Glomerular visceral epithelial cell (primary cell): ENCODE measurements around the gene AMPH.
"Not testable (repeated sequence)": the region's sequence is repeated elsewhere in the genome, so short reads cannot be mapped to it uniquely, and the experiment has no call there.

Experiments used
- DNase-seq: peaks from one replicate; pipeline ENCODE4 v3.0.0-alpha.2; 2016; ENCODE audit errors: extremely low spot score

The AMPH gene

DNA sequence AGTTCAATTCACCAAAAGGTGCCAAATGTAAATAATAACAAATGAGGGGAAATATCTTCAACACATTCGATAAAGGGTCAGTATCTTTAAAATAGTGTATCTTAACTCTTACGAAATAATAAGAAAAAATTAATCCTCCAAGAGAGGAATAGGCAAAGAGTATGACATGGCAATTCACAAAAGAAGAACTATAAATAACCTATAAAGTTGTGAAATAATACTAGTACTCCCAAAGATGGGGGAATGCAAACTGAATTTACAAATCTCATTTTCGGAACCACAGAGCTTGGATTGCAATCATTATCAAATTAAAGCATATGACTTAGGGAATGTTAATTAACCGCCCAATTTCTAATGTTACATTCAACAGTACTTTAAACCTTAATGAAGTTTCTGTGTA lies 279.6 kb downstream of the AMPH start:
- DNase-seq: no peak

DNA sequence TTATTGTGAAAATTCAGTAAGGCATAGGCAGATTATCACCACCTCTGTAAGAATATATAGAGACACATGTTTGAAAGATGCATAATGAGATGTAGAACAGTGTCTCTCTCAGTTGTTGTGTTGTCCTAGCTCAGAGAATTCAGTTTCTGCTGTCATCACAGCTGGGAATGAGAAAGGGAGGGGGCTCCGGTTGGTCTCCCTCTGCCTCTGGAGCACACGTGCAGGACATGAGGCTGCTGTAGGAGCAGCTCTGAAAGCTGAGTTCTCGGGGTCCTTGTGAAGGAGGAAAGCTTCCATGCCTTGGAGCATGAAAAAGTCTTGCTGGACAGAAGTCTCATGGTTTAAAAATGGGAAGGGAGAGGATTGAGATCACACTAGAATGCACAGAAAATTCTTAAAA lies 280.4 kb downstream of the AMPH start:
- DNase-seq: not testable (repeated sequence)

DNA sequence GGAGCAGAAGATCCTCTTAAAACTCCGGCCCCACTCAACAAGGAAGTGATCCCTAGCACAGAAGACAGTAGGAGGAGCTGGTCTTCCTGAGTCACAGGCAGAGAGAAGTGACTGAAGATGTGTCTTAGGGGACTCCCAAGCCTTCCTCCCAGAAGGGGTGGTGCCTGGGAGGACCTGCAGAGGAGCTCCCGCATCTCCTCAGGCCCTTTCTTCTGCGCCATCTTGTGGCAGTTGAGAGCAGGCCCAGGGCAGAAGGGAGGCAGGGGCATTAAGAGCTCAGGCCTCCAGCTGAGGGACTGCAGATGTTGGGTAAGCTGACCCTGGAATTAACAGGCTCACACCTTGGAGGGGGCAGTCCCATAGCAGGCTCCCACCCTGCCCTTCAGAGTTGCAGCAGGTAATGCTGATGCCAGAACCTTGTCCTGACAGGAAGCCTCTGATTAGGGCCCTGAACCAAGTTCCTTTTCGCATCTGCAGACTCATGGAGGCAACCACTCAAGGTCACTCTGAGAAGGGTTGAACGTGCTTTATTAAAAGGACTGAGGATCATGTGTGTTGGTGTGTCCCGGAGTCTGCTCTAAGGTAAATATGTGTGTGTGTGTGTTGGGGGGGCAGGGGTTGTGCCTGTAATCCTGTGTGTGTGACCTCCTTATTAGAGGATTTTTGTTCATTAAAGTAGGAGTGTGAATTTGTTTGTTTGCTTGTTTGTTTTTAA lies 281.1 kb downstream of the AMPH start:
- DNase-seq: peak; percentile 30

DNA sequence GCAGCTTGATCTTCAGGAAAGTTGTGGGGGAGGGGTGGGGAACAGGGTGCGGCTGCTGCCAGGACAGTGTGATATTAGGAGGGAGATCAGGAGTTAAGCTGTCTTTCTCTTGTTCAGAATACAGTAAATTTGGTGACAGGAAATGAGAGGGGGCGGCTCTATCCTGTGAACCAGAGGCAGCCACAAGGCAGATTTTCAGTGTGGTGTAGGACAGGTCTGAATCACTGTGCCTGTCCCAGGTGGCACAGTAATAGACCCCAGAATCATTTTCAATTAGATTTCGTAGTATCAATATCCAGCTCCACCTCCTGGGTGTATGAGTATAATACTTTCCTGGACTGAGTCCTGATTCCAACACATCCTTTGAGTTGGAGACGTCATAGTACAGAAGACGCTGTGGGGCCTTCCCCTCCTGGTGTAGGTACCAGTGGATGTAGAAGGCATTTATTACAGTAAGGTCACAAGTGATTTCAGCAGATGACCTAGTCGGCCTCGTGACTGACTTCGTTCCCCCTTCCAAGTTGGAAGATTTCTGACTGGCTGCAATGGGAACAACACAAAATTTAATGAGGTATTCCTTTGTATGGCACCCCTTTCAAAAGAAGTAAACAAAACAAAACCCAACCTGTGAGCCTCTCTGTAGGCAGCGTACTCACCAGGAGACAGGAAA lies 281.9 kb downstream of the AMPH start:
- DNase-seq: not testable (repeated sequence)

DNA sequence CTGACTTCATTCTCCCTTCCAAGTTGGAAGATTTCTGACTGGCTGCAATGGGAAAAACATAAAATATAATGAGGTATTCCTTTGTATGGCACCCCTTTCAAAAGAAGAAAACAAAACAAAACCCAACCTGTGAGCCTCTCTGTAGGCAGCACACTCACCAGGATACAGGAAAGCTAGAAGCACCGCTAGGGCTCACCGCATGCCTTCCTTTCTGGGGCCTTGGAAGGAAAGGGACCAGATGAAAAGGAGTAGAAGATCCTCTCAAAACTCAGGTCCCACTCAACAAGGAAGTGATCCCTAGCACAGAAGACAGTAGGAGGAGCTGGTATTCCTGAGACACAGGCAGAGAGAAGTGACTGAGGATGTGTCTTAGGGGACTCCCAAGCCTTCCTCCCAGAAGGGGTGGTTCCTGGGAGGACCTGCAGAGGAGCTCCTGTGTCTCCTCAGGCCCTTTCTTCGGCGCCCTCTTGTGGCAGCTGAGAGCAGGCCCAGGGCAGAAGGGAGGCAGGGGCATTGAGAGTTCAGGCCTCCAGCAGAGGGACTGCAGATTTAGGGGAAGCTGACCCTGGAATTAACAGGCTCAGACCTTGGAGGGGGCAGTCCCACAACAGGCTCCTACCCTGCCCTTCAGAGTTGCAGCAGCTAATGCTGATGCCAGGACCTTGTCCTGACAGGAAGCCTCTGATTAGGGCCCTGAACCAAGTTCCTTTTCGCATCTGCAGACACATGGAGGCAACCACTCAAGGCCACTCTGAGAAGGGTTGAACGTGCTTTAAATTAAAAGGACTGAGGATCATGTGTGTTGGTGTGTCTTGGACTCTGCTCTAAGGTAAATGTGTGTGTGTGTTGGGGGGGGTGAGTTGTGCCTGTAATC lies 285.6 kb downstream of the AMPH start:
- peak; percentile 28 for DNase-seq

DNA sequence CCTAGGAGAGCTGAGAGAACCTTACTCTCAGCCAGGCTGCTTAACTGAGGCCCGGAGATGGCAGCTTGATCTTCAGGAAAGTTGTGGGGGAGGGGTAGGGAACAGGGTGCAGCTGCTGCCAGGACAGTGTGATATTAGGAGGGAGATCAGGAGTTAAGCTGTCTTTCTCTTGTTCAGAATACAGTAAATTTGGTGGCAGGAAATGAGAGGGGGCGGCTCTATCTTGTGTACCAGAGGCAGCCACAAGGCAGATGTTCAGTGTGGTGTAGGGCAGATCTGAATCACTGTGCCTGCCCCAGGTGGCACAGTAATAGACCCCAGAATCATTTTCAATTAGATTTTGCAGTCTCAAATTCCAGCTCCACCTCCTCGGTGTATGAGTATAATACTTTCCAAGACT lies 286.4 kb downstream of the AMPH start:
- DNase-seq: not testable (repeated sequence)

DNA sequence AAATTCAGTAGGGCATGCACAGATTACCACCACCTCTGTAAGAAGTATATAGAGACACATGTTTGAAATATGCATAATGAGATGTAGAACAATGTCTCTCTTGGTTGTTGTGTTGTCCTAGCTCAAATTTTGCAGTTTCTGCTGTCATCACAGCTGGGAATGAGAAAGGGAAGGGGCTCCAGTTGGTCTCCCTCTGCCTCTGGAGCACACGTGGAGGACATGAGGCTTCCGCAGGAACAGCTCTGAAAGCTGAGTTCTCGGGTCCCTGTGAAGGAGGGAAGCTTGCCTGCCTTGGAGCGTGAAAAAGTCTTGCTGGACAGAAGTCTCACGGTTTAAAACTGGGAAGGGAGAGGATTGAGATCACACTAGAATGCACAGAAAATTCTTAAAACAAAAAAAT lies 289.0 kb downstream of the AMPH start:
- not testable (repeated sequence) for DNase-seq

DNA sequence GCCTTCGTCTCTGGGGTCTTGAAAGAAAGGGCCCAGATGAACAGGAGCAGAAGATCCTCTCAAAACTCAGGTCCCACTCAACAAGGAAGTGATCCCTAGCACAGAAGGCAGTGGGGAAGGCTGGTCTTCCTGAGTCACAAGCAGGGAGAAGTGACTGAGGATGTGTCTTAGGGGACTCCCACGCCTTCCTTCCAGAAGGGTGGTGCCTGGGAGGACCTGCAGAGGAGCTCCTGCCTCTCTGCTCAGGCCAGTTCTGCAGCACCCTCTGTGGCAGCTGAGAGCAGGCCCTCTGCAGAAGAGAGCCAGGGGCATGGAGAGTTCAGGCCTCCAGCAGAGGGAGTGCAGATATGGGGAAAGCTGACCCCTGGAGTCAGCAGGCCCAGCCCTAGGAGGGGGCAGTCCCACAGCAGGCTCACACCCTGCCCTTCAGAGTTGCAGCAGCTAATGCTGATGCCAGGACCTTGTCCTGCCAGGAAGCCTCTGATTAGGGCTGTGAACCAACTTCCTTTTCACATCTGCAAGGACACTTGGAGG lies 289.9 kb downstream of the AMPH start:
- peak; percentile 44 for DNase-seq

DNA sequence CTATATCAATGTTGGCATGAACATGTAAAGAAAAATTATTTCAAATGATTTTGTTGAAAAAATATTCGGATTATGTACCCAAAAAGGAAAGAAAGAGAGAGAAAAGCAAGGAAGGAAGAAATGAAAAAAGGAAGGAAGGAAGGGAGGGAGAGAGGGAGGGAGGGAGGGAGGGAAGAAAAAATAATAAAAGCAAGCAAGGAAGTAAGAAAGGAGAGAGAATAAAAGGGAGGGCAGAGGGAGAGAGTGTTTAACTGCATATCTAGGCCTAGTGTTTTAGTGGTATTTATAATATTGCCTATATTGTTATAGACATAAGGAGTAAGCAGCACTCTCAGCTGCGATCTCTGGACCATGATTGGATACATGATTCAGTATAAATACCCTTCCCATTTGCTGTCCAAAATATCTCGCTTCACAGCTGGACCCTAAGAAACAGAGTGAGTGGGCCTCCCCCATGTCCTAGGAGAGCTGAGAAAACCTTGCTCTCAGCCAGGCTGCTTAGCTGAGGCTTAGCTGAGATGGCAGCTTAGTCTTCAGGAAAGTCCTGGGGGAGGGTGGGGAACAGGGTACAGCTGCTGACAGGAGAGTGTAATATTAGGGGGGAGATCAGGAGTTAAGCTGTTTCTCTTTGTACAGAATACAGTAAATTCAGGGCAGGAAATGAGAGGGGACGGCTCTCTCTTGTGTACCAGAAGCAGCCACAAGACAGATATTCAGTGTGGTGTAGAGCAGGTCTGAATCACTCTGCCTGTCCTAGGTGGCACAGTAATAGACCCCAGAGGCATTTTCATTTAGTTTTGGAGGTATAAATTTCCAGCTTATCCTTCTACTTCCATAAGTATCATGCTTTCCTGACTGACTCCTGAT lies 291.0 kb downstream of the AMPH start:
- no peak for DNase-seq

DNA sequence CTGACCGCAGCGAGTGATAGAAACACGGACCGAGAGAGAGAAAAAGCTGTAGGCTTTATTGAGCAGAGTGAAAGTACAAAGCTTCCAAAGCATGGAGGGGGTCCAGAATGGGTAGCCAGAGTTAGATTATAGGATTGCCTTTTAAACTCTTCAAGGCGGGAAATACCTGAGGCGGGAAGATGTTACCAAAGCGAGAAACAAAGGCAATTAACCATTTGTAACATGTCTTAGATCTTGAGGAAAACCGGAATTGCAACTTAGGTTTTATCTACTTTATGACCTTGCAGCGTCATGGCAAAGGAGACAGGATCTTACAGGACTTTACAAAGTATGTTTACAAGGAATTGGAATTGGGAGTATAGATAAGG lies 295.0 kb downstream of the AMPH start:
- not testable (repeated sequence) for DNase-seq

DNA sequence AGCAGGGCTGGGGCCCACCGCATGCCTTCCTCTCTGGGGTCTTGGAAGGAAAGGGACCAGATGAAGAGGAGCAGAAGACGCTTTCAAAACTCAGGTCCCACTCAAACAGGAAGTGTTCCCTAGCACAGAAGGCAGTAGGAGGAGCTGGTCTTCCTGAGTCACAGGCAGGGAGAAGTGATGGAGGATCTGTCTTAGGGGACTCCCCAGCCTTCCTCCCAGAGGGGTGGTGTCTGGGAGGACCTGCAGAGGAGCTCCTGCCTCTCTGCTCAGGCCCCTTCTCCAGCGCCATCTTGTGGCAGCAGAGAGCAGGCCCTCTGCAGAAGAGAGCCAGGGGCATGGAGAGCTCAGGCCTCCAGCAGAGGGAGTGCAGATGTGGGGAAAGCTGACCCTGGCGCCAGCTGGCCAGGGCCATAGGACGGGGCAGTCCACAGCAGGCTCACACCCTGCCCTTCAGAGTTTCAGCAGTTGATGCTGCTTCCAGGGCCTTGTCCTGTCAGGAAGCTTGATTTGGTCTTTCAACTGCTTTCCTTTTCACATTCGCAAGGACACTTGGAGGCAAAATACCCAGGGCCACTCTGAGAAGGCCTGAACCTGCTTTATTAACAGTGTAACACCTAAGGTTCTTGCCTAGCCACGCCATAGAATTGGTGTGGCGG lies 295.6 kb downstream of the AMPH start:
- peak; percentile 94 for DNase-seq

DNA sequence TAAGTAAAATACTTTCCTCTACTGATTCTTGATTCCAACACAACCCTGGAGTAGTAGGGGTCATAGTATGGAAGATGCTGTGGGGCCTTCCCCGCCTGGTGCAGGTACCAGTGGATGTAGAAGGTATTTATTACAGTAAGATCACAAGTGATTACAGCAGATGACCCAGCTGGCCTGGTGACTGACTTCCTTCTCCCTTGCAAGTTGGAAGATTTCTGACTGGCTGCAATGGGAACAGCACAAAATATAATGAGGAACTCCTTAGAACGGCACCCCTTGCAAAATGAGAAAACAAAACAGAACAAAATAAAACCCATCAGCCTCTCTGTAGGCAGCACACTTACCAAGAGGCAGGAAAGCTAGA lies 296.1 kb downstream of the AMPH start:
- no peak for DNase-seq

DNA sequence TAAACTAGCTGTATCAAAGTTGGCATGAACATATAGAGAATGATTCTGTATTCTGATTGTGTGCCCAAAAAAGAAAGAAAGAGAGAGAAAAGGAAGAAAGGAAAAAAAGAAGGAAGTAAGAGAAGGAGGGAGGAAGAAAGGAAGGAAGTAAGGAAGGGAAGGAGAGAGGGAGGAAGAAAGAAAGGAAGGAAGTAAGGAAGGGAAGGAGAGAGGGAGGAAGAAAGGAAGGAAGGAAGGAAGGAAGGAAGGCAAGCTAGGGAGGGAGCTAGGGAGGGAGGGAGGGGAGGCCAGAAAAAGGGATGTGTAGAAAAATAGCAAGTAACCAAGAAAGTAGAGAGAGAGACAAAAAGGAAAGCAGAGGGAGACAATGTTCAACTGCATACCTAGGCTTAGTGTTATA lies 297.0 kb downstream of the AMPH start:
- DNase-seq: no peak
